Endothelial cell of umbilical vein (primary cell): ENCODE measurements around the gene AACS.

Source experiments
- GATA2 ChIP-seq: IDR thresholded peaks from 2 replicates; pipeline ENCODE4 v1.7.0; 2011; ENCODE audit warnings: low read depth, mild to moderate bottlenecking, moderate library complexity, mixed read lengths, low read length; ENCODE audit not compliant: insufficient read length, insufficient read depth
- MYC ChIP-seq: IDR thresholded peaks from one replicate; pipeline ENCODE4 v1.6.1; 2011; ENCODE audit warnings: mild to moderate bottlenecking, low read depth, low read length
- POLR2A ChIP-seq: IDR thresholded peaks from 2 replicates; pipeline ENCODE4 v1.6.1; 2012; ENCODE audit warnings: low read depth, mild to moderate bottlenecking, control low read depth, low read length
- POLR2AphosphoS5 ChIP-seq: IDR thresholded peaks from 2 replicates; pipeline ENCODE4 v1.6.1; 2012; ENCODE audit warnings: low read depth, mild to moderate bottlenecking, control low read depth, low read length, moderate library complexity; ENCODE audit not compliant: insufficient read depth
- TF ChIP-seq, protein P1 (sequence below), 2 donors: IDR thresholded peaks; 1 replicate in 1 of 2; 2 replicates in 1 of 2; pipeline ENCODE4 v1.5.1; 2011; ENCODE audit warnings: low read length in 2 of 2, mild to moderate bottlenecking in 2 of 2, moderate library complexity in 2 of 2, control low read depth in 1 of 2, inconsistent platforms in 1 of 2, low read depth in 1 of 2; ENCODE audit not compliant: insufficient read depth in 1 of 2; ENCODE audit errors: extremely low read depth in 1 of 2

DNA sequence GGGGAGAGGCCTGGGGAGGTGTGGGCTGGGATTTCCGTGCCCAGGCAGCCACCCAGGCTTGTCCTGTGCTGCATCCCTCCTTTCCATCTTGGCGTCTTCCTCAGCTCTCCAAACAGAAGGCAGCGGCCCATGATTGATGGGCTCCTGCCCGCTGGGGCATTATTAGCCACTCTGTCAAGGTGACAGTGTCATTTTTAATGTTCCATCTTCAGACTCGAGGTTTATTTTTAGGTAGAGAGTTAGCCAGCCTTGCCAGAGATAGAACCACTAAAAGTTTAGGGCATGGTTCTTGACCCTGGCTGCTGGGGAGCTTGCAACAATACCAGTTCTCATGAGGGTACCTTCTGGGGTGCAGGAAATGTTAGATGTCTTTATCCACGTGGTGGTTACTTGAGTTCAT, 90.1 kb downstream of the AACS start:
- TF ChIP-seq POLR2A (no peak), MYC (no peak), GATA2 (no peak), POLR2AphosphoS5 (no peak)
- TF ChIP-seq, protein P1, sequence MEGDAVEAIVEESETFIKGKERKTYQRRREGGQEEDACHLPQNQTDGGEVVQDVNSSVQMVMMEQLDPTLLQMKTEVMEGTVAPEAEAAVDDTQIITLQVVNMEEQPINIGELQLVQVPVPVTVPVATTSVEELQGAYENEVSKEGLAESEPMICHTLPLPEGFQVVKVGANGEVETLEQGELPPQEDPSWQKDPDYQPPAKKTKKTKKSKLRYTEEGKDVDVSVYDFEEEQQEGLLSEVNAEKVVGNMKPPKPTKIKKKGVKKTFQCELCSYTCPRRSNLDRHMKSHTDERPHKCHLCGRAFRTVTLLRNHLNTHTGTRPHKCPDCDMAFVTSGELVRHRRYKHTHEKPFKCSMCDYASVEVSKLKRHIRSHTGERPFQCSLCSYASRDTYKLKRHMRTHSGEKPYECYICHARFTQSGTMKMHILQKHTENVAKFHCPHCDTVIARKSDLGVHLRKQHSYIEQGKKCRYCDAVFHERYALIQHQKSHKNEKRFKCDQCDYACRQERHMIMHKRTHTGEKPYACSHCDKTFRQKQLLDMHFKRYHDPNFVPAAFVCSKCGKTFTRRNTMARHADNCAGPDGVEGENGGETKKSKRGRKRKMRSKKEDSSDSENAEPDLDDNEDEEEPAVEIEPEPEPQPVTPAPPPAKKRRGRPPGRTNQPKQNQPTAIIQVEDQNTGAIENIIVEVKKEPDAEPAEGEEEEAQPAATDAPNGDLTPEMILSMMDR (IDR thresholded peaks at IDR 0.05; ENCODE audit: extremely low read depth in 1 of 2, insufficient read depth in 1 of 2, low read depth in 1 of 2, low read length in 2 of 2), result no peak
